NCI-H2081 treated with DMSO at 0.1 percent for 48 hours (cell line): ENCODE results near the gene CHRM4.

ENCODE experiments used
- DNase-seq: peaks from one replicate; lab custom pipeline; 2025; lab: John Stamatoyannopoulos, UW

Gene CHRM4

GRCh38 chr11:46402957-46403902 is 11.7 kb upstream of the CHRM4 start:
- no peak for DNase-seq

- DNase-seq: no peak
These were observed 6.0 kb upstream of the CHRM4 start for GRCh38 chr11:46397526-46397925.

- no peak for DNase-seq
These were observed 2.2 kb upstream of the CHRM4 start for GRCh38 chr11:46393759-46394158.

- DNase-seq: no peak
These were observed 1.6 kb upstream of the CHRM4 start for GRCh38 chr11:46393231-46393616.

- no peak for DNase-seq
These were observed 1.1 kb upstream of the CHRM4 start for GRCh38 chr11:46392421-46393230.

- DNase-seq: no peak
These were observed 394 bp downstream of the CHRM4 start for GRCh38 chr11:46391186-46391577.

- DNase-seq: no peak
These were observed 1.0 kb downstream of the CHRM4 start for GRCh38 chr11:46390331-46391171.

- no peak for DNase-seq
These were observed 1.9 kb downstream of the CHRM4 start for GRCh38 chr11:46389450-46390330.

- DNase-seq: no peak
These were observed 2.7 kb downstream of the CHRM4 start for GRCh38 chr11:46388619-46389449.

GRCh38 chr11:46387919-46388618 is 3.5 kb downstream of the CHRM4 start:
- DNase-seq: no peak

- DNase-seq: no peak
These were observed 4.1 kb downstream of the CHRM4 start for GRCh38 chr11:46387456-46387855.

- no peak for DNase-seq
These were observed 4.9 kb downstream of the CHRM4 start for GRCh38 chr11:46386674-46387073.

- DNase-seq: no peak
These were observed 5.5 kb downstream of the CHRM4 start for GRCh38 chr11:46386005-46386578.

GRCh38 chr11:46385169-46386004 is 6.2 kb downstream of the CHRM4 start:
- DNase-seq: no peak

GRCh38 chr11:46383974-46384701 is 7.4 kb downstream of the CHRM4 start:
- DNase-seq: no peak

GRCh38 chr11:46383404-46383758 is 8.2 kb downstream of the CHRM4 start:
- no peak for DNase-seq

- DNase-seq: no peak
These were observed 8.8 kb downstream of the CHRM4 start for GRCh38 chr11:46382646-46383403.
